A673 (cell line): ENCODE data around the gene PSTPIP1. TPM values are rescaled to one million over a fixed set of nuclear protein-coding genes. Genes with fewer than 3 reads are reported as not detected.

Source experiments
- BruUV-seq: library from RNA; stranded (reverse); fragments of 400-500 nt; replicated peaks from 2 replicates; lab custom pipeline; 2021; lab: Mats Ljungman, UMichigan
- CTCF ChIA-PET: fragments of 300-600 bp; sonication (Branson Sonifier 250); formaldehyde crosslinking; loops from one replicate; lab custom pipeline; 2022; ENCODE audit warnings: antibody characterized with exemption; lab: Charles Lee
- POLR2A ChIA-PET: fragments of 300-600 bp; sonication (Branson Sonifier 250); formaldehyde crosslinking; loops from one replicate; lab custom pipeline; 2022; ENCODE audit warnings: antibody characterized with exemption; ENCODE audit not compliant: low non-redundant PET; lab: Charles Lee
- DNase-seq: peaks from one replicate; pipeline ENCODE4 v3.0.0-alpha.2; 2015; ENCODE audit warnings: low spot score
- H3K27ac ChIP-seq: fragments of 200-600 bp; sonication (generic); 2 replicates; pipeline ENCODE4 v1.5.1; 2016; ENCODE audit warnings: mixed run types, low read depth, mild to moderate bottlenecking, mixed read lengths, antibody characterized with exemption, low read length; ENCODE audit not compliant: poor library complexity, severe bottlenecking
- H3K27me3 ChIP-seq: fragments of 200-600 bp; sonication (generic); replicated peaks from 2 replicates; pipeline ENCODE4 v1.6.1; 2017; ENCODE audit warnings: mixed run types, low read depth, mild to moderate bottlenecking, mixed read lengths, antibody characterized with exemption, low read length; ENCODE audit not compliant: insufficient read depth, poor library complexity
- H3K36me3 ChIP-seq: fragments of 200-600 bp; sonication (generic); 2 replicates; pipeline ENCODE4 v1.6.1; 2016; ENCODE audit warnings: mixed run types, mild to moderate bottlenecking, mixed read lengths, antibody characterized with exemption, low read length; ENCODE audit not compliant: insufficient read depth, poor library complexity, severe bottlenecking
- H3K4me1 ChIP-seq: fragments of 200-600 bp; sonication (generic); 2 replicates; pipeline ENCODE4 v1.6.1; 2017; ENCODE audit warnings: mixed run types, mild to moderate bottlenecking, mixed read lengths, antibody characterized with exemption, low read length; ENCODE audit not compliant: insufficient read depth, poor library complexity, severe bottlenecking
- H3K4me3 ChIP-seq: fragments of 200-600 bp; sonication (generic); 2 replicates; pipeline ENCODE4 v1.5.1; 2016; ENCODE audit warnings: low read depth, mixed run types, mild to moderate bottlenecking, mixed read lengths, low read length; ENCODE audit not compliant: poor library complexity, severe bottlenecking
- H3K9me3 ChIP-seq: fragments of 200-600 bp; sonication (generic); 2 replicates; pipeline ENCODE4 v1.6.1; 2016; ENCODE audit warnings: mixed run types, low read depth, mild to moderate bottlenecking, mixed read lengths, antibody characterized with exemption, low read length; ENCODE audit not compliant: poor library complexity, severe bottlenecking
- CTCF ChIP-seq: fragments of 300-800, 200-600 bp; sonication (generic); conservative IDR thresholded peaks from 2 replicates; pipeline ENCODE4 v1.5.1; 2017; ENCODE audit warnings: low read depth, mild to moderate bottlenecking, antibody characterized with exemption, low read length, moderate library complexity, mixed read lengths
- EZH2 ChIP-seq: fragments of 200-600 bp; sonication (generic); IDR thresholded peaks from 2 replicates; pipeline ENCODE4 v1.6.1; 2017; ENCODE audit warnings: borderline replicate concordance, low read depth, mild to moderate bottlenecking, mixed read lengths, antibody characterized with exemption, low read length; ENCODE audit not compliant: poor library complexity, severe bottlenecking
- intact Hi-C: fragments of 100-400 bp; cut with micrococcal nuclease; formaldehyde crosslinking; loops from one replicate; pipeline ENCODE4 v1.10.0; 2022; ENCODE audit not compliant: unreplicated experiment
- total RNA-seq: library from RNA; stranded (reverse); gene quantifications from 2 replicates; pipeline ENCODE4 v1.2.3, GENCODE V29; 2021

The PSTPIP1 gene
- total RNA-seq, 1 experiment from 2014 or later: not detected

GRCh38 chr15:77085297-77085696 lies 90.4 kb downstream of the PSTPIP1 start:
- Histone ChIP-seq H3K27me3 (no peaks in the 10 kb centered on the region), H3K4me3 (no peak overlapping the region), H3K36me3 (no peaks in the 10 kb centered on the region), H3K4me1 (peaks cover 5% of the 10 kb centered on the region), H3K27ac (no peak overlapping the region), H3K9me3 (no peaks in the 10 kb centered on the region)
- ChIA-PET POLR2A (no interaction called here), CTCF (no interaction called here)
- intact Hi-C loops: no loop called here
- DNase-seq: no peak
- TF ChIP-seq CTCF (no peak), EZH2 (no peak)
- no TSS peak for BruUV-seq

Other genes with a start within 250 kb of the PSTPIP1 start
- gene SCAPER, start 89.8 kb upstream of the PSTPIP1 start, total RNA-seq: 21.5 and 28.5 TPM in 2 replicates
- gene RCN2, start 63.4 kb upstream of the PSTPIP1 start, total RNA-seq: 78.6 and 84.5 TPM in 2 replicates
- gene TSPAN3, start 76.0 kb downstream of the PSTPIP1 start, total RNA-seq: 219 and 224 TPM in 2 replicates